Adrenal gland (tissue), 12 donors: ENCODE data around the gene CALR3. TPM values are rescaled to one million over a fixed set of nuclear protein-coding genes. Genes with fewer than 3 reads are reported as not detected.

ENCODE experiments used
- DNase-seq, 7 donors: peaks; one replicate each; pipeline ENCODE4 v3.0.0-alpha.2; 2019 to 2020
- H3K27ac ChIP-seq, 5 donors: fragments of 200-600 bp; sonication (generic) in 4 of 5; 1 replicate in 3 of 5; 2 replicates in 2 of 5; pipeline versions ENCODE4 v1.5.1 to v1.8.0; 2016 to 2020; ENCODE audit warnings: mild to moderate bottlenecking in 1 of 5
- H3K27me3 ChIP-seq: fragments of 200-600 bp; 2 replicates; pipeline ENCODE4 v1.8.0; 2021
- H3K36me3 ChIP-seq, 2 donors: fragments of 200-600 bp; replicated peaks in 1 of 2; 1 replicate in 1 of 2; 2 replicates in 1 of 2; pipeline versions ENCODE4 v1.5.1 to v1.8.0; 2018 to 2022
- H3K4me1 ChIP-seq, 2 donors: fragments of 200-600 bp; replicated peaks in 1 of 2; 1 replicate in 1 of 2; 2 replicates in 1 of 2; pipeline versions ENCODE4 v1.5.1 to v1.8.0; 2018 to 2021
- H3K4me3 ChIP-seq, 4 donors: fragments of 200-600 bp; sonication (generic) in 3 of 4; one replicate each; pipeline ENCODE4 v1.5.1; 2016 to 2018
- H3K9me3 ChIP-seq, 3 donors: fragments of 200-600 bp; sonication (generic) in 1 of 3; replicated peaks in 1 of 3; 1 replicate in 2 of 3; 2 replicates in 1 of 3; pipeline versions ENCODE4 v1.5.1 to v1.8.0; 2016 to 2021
- POLR2A ChIP-seq, 2 donors: fragments of 450-650 bp; IDR thresholded peaks; one replicate each; pipeline ENCODE4 v1.6.1; 2017; ENCODE audit warnings: antibody characterized with exemption in 2 of 2, mild to moderate bottlenecking in 2 of 2, moderate library complexity in 1 of 2
- WGBS, 4 donors: extraction: QIAGEN DNeasy Blood & Tissue Kit in 2 of 4; methylation state at CpG; one replicate each; pipeline versions ENCODE4 v1.1.5 to v1.1.7; 2013 to 2017; 5-methylcytosine and 5-hydroxymethylcytosine counted together
- intact Hi-C, 2 donors: fragments of 100-400 bp; cut with DNase I; formaldehyde crosslinking; loops; one replicate each; pipeline versions ENCODE4 v1.14.1 to v1.15.0; 2022 to 2023
- polyA plus RNA-seq, 3 donors: library from polyadenylated mRNA; stranded (reverse); fragments of 200-250 nt in 2 of 3; fragments of 350-450 nt in 1 of 3; fragmentation: Illumina TruSeq in 1 of 3; extraction: RNeasy Lipid Tissue Mini Kit (QIAGEN cat#74804) in 1 of 3; gene quantifications; one replicate each; pipeline ENCODE4 v1.2.3, GENCODE V29; 2013 to 2014
- total RNA-seq, 9 donors: library from RNA; depleted of rRNA in 4 of 9; stranded (reverse); fragments of >200 nt in 4 of 9; fragments of 120-200 nt in 1 of 9; fragmentation: NEBNext Ultra II Directional in 1 of 9; extraction: Animal tissue kit (Norgen Biotek cat#: 25700) in 1 of 9; gene quantifications; one replicate each; pipeline versions ENCODE4 v1.1.0 to v1.2.4, GENCODE V29; 2013 to 2023
- TF ChIP-seq, protein P1 (sequence below), 6 experiments: fragments of 450-650 bp in 4 of 6; fragments of 200-600 bp in 2 of 6; sonication (generic) in 1 of 6; IDR thresholded peaks; 1 replicate in 5 of 6; 2 replicates in 1 of 6; pipeline versions ENCODE4 v1.5.1 to v1.8.0; 2016 to 2021; ENCODE audit warnings: antibody characterized with exemption in 6 of 6, mild to moderate bottlenecking in 2 of 6, moderate library complexity in 1 of 6
- donor health status: healthy with polysubstance abuse.
- donor health status: Bipolar disorder and iron deficiency.
- donor health status: DM: yes; HTN: yes; CAD: no.
- donor health status: DM: no; HTN: no; CAD: no.
- donor health status: DM: no; HTN: no; CAD: no.
- donor health status: DM: yes; HTN: yes; CAD: no.

Gene CALR3
- total and polyA plus RNA-seq, 12 donors, result 0.07 to 0.41 (median 0.14) TPM; not detected in 8

DNA sequence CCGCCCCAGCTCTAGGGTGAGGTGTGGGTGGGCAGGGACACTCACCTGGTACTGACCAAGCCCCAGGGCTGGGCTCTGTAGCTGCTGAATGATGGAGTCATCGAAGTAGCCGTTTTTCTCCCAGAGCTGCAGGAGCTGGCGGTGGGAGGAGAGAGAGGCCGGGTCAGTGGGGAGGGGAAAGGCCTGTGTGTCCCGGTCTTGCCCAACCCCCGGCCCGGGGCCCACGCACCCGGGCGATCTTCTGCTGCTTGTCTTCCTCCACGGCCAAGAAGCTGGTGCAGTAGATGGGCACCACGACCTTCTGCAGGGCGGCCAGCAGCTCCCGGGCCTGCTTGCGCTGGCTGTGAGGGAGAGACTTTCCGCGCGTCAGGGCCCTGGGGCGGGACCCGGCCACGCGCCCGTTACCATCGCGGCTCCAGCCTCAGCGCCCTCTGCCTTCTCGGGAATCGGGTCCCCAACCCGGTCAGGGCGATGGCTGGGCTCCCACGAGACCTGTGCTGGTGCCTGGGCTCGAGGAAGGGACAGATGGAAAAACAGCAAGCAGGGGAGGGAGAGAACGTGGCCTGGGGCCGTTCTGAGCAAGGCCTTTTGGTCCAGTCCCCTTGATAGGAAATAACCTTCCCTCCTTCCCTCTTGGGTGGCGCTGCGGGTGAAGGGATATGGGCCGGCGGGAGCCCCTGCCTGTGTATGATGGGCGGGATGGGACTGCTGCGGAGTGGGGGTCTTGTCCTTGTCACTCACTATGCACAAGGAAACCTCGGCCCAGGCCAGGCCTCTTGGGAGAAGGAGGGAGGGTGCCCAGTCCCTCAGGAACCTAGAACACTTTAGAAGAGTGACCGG, 34.8 kb upstream of the CALR3 start:
- Histone ChIP-seq H3K9me3 (no peaks in the 10 kb centered on the region), H3K36me3 (peaks cover 0 to 100% of the 10 kb centered on the region in 2 donors)

DNA sequence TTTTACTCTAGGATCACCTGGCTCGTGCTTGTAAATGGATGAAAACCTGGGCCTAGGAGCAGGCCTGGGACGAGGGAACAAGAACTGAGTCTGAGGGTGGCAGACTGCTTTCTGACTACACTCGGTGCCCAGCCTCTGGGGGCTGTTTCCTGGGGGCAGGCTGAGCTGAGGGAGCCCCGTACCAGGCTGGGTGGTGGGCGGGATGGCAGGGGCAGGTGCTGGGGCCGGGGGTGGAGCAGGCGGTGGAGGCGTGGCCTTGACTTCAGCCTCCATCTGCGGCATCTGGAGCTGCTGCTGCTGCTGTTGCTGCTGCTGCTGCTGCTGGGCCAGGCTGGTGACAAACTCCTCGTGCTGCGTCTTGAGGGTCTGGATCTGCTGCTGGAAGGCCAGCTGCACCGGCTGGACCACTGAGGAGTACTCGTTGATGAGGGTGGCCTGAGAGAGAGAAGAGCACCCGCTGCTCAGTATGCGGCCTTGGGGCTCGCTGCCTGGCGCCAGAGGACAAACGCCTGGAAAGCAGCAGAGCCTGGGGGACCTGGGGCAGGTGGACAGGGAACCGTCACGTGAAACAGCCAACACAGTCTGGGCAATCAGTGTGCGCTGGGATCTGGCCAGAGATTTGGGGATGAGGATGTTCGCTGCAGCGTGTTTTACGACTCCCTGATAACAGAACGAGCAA, 33.6 kb upstream of the CALR3 start:
- H3K9me3 ChIP-seq, result no peaks in the 10 kb centered on the region
- no peak overlapping the region for H3K4me3 ChIP-seq
- no peak for TF ChIP-seq POLR2A (IDR thresholded peaks at IDR 0.05)
- TF ChIP-seq, protein P1, sequence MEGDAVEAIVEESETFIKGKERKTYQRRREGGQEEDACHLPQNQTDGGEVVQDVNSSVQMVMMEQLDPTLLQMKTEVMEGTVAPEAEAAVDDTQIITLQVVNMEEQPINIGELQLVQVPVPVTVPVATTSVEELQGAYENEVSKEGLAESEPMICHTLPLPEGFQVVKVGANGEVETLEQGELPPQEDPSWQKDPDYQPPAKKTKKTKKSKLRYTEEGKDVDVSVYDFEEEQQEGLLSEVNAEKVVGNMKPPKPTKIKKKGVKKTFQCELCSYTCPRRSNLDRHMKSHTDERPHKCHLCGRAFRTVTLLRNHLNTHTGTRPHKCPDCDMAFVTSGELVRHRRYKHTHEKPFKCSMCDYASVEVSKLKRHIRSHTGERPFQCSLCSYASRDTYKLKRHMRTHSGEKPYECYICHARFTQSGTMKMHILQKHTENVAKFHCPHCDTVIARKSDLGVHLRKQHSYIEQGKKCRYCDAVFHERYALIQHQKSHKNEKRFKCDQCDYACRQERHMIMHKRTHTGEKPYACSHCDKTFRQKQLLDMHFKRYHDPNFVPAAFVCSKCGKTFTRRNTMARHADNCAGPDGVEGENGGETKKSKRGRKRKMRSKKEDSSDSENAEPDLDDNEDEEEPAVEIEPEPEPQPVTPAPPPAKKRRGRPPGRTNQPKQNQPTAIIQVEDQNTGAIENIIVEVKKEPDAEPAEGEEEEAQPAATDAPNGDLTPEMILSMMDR (IDR thresholded peaks at IDR 0.05), result no peak
- H3K4me1 ChIP-seq, result no peaks in the 10 kb centered on the region
- no peaks in the 10 kb centered on the region for H3K27me3 ChIP-seq
- WGBS, 4 donors, result 80 to 89% (median 83%) methylated on average over 9 to 25 of the region's 25 CpGs
- H3K36me3 ChIP-seq, result peaks cover 0 to 100% of the 10 kb centered on the region in 2 donors
- H3K27ac ChIP-seq, result no peak overlapping the region
- intact Hi-C loops, result no loop called here
- DNase-seq, result no peak

More for the DNA sequence above, 34.8 kb upstream of the CALR3 start:
- intact Hi-C loops, result no loop called here
- H3K27me3 ChIP-seq, result no peaks in the 10 kb centered on the region
- no peak for TF ChIP-seq POLR2A (IDR thresholded peaks at IDR 0.05)
- TF ChIP-seq, protein P1 (IDR thresholded peaks at IDR 0.05), result no peak
- DNase-seq, result no peak
- no peak overlapping the region for H3K4me3 ChIP-seq
- H3K27ac ChIP-seq, result no peak overlapping the region
- H3K4me1 ChIP-seq, result no peaks in the 10 kb centered on the region
- 87 to 93% (median 91%) methylated on average over 12 to 43 of the region's 43 CpGs for WGBS, 4 donors

DNA sequence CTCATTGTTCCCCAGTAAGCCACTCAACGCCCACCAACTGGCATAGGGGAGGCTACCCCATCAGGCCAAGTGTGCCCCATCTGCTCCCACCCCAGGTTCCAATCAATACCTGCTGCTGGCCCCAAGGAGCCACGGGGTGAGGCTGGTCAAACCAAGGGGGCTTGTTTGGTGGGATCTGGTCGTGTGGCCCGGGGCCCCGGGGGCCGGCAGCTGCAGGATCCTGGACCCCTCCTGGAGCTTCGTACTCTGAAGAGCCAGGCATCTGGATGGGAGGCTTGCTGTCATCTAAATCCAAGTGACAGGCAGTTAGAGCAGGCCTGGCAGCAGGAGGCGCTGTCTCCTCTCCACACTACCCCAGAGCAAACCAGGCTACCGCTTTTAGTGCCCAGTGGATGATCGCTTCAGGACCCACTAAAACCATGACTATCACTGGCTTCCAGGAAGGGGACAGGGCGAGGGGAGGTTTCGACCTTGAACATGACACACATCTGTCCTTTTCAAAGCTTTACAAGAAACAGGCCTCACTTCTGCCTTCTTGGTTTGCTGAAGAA, 32.1 kb upstream of the CALR3 start:
- Histone ChIP-seq H3K27me3 (no peaks in the 10 kb centered on the region), H3K4me3 (no peak overlapping the region), H3K27ac (no peak overlapping the region), H3K36me3 (peaks cover 0 to 100% of the 10 kb centered on the region in 2 donors), H3K4me1 (no peaks in the 10 kb centered on the region), H3K9me3 (no peaks in the 10 kb centered on the region)
- WGBS, 4 donors, result 85 to 87% (median 85%) methylated on average over 11 to 12 of the region's 12 CpGs
- intact Hi-C loops, result no loop called here
- TF ChIP-seq, protein P1 (IDR thresholded peaks at IDR 0.05), result peak in 5 of 6 experiments; percentile 7 to 32 (median 16)
- TF ChIP-seq POLR2A (IDR thresholded peaks at IDR 0.05), result no peak
- DNase-seq, result peak in 2 of 7 donors; percentile 35 to 42

DNA sequence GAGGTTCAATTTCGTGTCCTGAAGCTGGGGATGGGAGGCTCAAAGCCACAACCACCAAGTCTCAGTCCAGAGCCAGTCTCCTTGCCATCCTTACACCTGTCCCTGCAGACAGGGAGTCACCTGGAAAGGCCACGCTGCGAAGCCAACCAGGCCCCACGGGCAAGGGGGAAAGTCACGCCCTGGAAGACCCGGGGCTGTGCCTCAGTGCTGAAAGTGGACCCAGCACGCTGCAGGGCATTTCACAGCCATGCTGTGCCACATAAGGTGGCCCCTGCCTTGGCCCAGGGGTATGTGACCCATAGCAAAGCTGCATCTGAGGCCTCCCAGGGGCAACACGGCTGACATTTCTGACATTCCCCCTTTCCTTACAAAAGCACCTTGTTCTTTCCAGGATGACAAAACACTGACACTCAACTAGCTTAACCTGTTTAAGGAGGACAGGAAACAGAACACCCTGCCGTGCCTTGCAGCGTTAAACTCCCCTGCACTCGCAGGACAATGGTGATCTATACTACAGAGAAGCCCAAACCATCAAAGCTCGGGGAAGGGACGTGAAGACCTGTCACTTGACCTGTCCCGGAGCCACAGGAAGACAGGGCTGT, 31.5 kb upstream of the CALR3 start:
- Histone ChIP-seq H3K27me3 (no peaks in the 10 kb centered on the region), H3K4me3 (no peak overlapping the region), H3K27ac (no peak overlapping the region), H3K36me3 (peaks cover 0 to 100% of the 10 kb centered on the region in 2 donors), H3K9me3 (no peaks in the 10 kb centered on the region), H3K4me1 (no peaks in the 10 kb centered on the region)
- intact Hi-C loops, result no loop called here
- DNase-seq, result no peak
- TF ChIP-seq POLR2A (IDR thresholded peaks at IDR 0.05), result no peak
- TF ChIP-seq, protein P1 (IDR thresholded peaks at IDR 0.05), result no peak
- WGBS, 4 donors, result 83 to 95% (median 84%) methylated on average over 11 to 14 of the region's 14 CpGs
